ENCODE measurements around the gene PSMB8. TPM values are rescaled to one million over a fixed set of nuclear protein-coding genes. Genes with fewer than 3 reads are reported as not detected.

The PSMB8 gene
- polyA plus RNA-seq, 1 donor (not counting 4 experiments of a cell fraction or from before 2014, with no cell fraction given), result 63.4 TPM

DNA sequence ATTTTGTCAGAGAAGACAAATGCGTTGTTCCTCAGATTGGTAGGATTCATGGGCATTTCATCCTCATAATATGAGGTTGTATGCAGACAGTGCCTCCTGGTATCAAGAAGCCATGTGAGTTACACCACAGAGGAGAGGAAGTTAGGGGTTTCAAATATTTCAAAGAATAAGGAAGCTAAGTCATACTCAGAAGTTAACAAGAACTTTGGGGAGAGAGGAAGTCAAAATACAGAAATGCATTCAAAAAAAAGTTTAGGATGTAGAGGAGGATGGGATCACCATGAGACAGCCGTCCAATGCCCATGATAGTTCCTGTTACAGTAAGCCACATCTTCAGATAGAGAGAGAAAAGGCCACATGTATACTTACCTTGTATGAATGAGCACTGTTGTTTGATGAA, 49.3 kb downstream of the PSMB8 start:
- H3K79me2 ChIP-seq (ENCODE audit: control insufficient read depth, insufficient read depth, low read length), result no peaks in the 10 kb centered on the region
- H3K27ac ChIP-seq (ENCODE audit: control insufficient read depth, insufficient read depth, low read length), result no peak overlapping the region
- no peaks in the 10 kb centered on the region for H3K9me3 ChIP-seq (ENCODE audit: control insufficient read depth, low read depth, low read length)
- no peaks in the 10 kb centered on the region for H3K9me1 ChIP-seq (ENCODE audit: control insufficient read depth, extremely low read depth, insufficient read depth, low read length)
- no peaks in the 10 kb centered on the region for H3K36me3 ChIP-seq (ENCODE audit: control insufficient read depth in 2 of 2, extremely low read depth in 1 of 2, insufficient read depth in 2 of 2, low read length in 2 of 2)
- dilution Hi-C loops (cut with MboI; ENCODE audit: extremely low pct_ligation_motif_present, low sequenced_read_pairs), result no loop called here
- no peak for TF ChIP-seq EZH2 (IDR thresholded peaks at IDR 0.05; ENCODE audit: low read length)
- TF ChIP-seq, protein P1, sequence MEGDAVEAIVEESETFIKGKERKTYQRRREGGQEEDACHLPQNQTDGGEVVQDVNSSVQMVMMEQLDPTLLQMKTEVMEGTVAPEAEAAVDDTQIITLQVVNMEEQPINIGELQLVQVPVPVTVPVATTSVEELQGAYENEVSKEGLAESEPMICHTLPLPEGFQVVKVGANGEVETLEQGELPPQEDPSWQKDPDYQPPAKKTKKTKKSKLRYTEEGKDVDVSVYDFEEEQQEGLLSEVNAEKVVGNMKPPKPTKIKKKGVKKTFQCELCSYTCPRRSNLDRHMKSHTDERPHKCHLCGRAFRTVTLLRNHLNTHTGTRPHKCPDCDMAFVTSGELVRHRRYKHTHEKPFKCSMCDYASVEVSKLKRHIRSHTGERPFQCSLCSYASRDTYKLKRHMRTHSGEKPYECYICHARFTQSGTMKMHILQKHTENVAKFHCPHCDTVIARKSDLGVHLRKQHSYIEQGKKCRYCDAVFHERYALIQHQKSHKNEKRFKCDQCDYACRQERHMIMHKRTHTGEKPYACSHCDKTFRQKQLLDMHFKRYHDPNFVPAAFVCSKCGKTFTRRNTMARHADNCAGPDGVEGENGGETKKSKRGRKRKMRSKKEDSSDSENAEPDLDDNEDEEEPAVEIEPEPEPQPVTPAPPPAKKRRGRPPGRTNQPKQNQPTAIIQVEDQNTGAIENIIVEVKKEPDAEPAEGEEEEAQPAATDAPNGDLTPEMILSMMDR (optimal IDR thresholded peaks at IDR 0.05 in 1 of 3, IDR thresholded peaks at IDR 0.05 in 1 of 3, conservative IDR thresholded peaks at IDR 0.05 in 1 of 3; ENCODE audit: extremely low read depth in 1 of 3, insufficient read depth in 2 of 3, low read length in 3 of 3), result no peak
- DNase-seq (ENCODE audit: low read depth, low spot score) (no peak), FAIRE-seq (no peak)
- H4K20me1 ChIP-seq (ENCODE audit: control insufficient read depth, extremely low read depth, insufficient read depth, low read length), result no peaks in the 10 kb centered on the region
- H3K9ac ChIP-seq (ENCODE audit: control insufficient read depth, extremely low read depth, insufficient read depth, low read length), result no peak overlapping the region
- H2AFZ ChIP-seq (ENCODE audit: control insufficient read depth, low read length), result no peak overlapping the region
- peaks cover 16% of the 10 kb centered on the region for H3K4me1 ChIP-seq (ENCODE audit: control insufficient read depth, extremely low read depth, insufficient read depth, low read length)
- H3K27me3 ChIP-seq (ENCODE audit: control insufficient read depth, extremely low read depth, insufficient read depth, low read length), result peaks cover 9% of the 10 kb centered on the region
- no peak overlapping the region for H3K4me3 ChIP-seq (ENCODE audit: control insufficient read depth in 2 of 3, extremely low read depth in 1 of 3, insufficient read depth in 2 of 3, low read depth in 1 of 3, low read length in 3 of 3)
- no peak overlapping the region for H3K4me2 ChIP-seq (ENCODE audit: control insufficient read depth, extremely low read depth, insufficient read depth, low read depth, low read length)

DNA sequence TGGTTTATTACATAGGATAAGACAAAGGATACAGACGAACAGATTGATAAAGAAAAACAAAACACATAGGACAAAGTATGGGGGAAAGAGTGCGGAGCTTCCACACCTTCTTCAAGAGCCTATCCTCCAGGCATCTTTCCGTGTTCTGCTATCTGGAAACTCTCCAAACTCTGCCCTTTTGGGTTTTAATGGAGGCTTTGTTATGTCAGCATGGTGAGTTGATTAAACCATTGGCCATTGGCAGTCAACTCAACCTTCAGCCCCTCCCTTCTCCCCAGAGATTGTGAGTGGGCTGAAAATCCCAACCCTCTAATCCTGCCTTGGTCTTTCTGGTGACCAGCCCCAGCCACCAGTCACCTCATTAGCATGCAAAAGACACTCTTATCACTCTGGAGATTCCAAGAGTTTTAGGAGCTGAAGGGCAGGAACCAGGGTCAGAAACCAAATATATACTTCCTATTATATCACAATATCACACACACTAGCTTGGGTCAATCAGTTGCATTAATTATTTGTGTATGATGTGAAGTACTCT, 50.9 kb downstream of the PSMB8 start:
- no peak overlapping the region for H3K4me3 ChIP-seq (ENCODE audit: control insufficient read depth in 2 of 3, extremely low read depth in 1 of 3, insufficient read depth in 2 of 3, low read depth in 1 of 3, low read length in 3 of 3)
- H3K36me3 ChIP-seq (ENCODE audit: control insufficient read depth in 2 of 2, extremely low read depth in 1 of 2, insufficient read depth in 2 of 2, low read length in 2 of 2), result no peaks in the 10 kb centered on the region
- H3K4me2 ChIP-seq (ENCODE audit: control insufficient read depth, extremely low read depth, insufficient read depth, low read depth, low read length), result no peak overlapping the region
- no peaks in the 10 kb centered on the region for H4K20me1 ChIP-seq (ENCODE audit: control insufficient read depth, extremely low read depth, insufficient read depth, low read length)
- no peak overlapping the region for H3K27ac ChIP-seq (ENCODE audit: control insufficient read depth, insufficient read depth, low read length)
- no peaks in the 10 kb centered on the region for H3K9me1 ChIP-seq (ENCODE audit: control insufficient read depth, extremely low read depth, insufficient read depth, low read length)
- H3K79me2 ChIP-seq (ENCODE audit: control insufficient read depth, insufficient read depth, low read length), result no peaks in the 10 kb centered on the region
- FAIRE-seq (no peak), DNase-seq (ENCODE audit: low read depth, low spot score) (no peak)
- H3K4me1 ChIP-seq (ENCODE audit: control insufficient read depth, extremely low read depth, insufficient read depth, low read length), result peaks cover 16% of the 10 kb centered on the region
- peaks cover 9% of the 10 kb centered on the region for H3K27me3 ChIP-seq (ENCODE audit: control insufficient read depth, extremely low read depth, insufficient read depth, low read length)
- no peak overlapping the region for H3K9ac ChIP-seq (ENCODE audit: control insufficient read depth, extremely low read depth, insufficient read depth, low read length)
- dilution Hi-C loops (cut with MboI; ENCODE audit: extremely low pct_ligation_motif_present, low sequenced_read_pairs), result no loop called here
- no peaks in the 10 kb centered on the region for H3K9me3 ChIP-seq (ENCODE audit: control insufficient read depth, low read depth, low read length)
- H2AFZ ChIP-seq (ENCODE audit: control insufficient read depth, low read length), result no peak overlapping the region
- TF ChIP-seq, protein P1 (optimal IDR thresholded peaks at IDR 0.05 in 1 of 3, IDR thresholded peaks at IDR 0.05 in 1 of 3, conservative IDR thresholded peaks at IDR 0.05 in 1 of 3; ENCODE audit: extremely low read depth in 1 of 3, insufficient read depth in 2 of 3, low read length in 3 of 3), result no peak
- no peak for TF ChIP-seq EZH2 (IDR thresholded peaks at IDR 0.05; ENCODE audit: low read length)

Other genes starting within 250 kb of the PSMB8 start
- gene HLA-DQA1, start 206.6 kb downstream of the PSMB8 start, polyA plus RNA-seq, result 0.70 TPM in 1 of 3 replicates, not detected in the others
- 37.5 to 78.0 TPM (median 40.5 TPM) in 3 replicates for gene HLA-DQB1, start 177.4 kb downstream of the PSMB8 start, polyA plus RNA-seq
- gene HLA-DQA2, start 102.7 kb downstream of the PSMB8 start, polyA plus RNA-seq, result not detected in 3 replicates
- gene HLA-DQB2, start 80.5 kb downstream of the PSMB8 start, polyA plus RNA-seq, result not detected in 3 replicates
- gene HLA-DOB, start 27.0 kb downstream of the PSMB8 start, polyA plus RNA-seq, result 9.2 to 12.7 TPM (median 12.5 TPM) in 3 replicates
- gene TAP2, start 5.3 kb downstream of the PSMB8 start, polyA plus RNA-seq, result 24.5 to 50.7 TPM (median 32.6 TPM) in 3 replicates
- 56.1 to 81.7 TPM (median 61.4 TPM) in 3 replicates for gene TAP1, start 9.7 kb upstream of the PSMB8 start, polyA plus RNA-seq
- gene PSMB9, start 10.1 kb upstream of the PSMB8 start, polyA plus RNA-seq, result 21.3 to 29.0 TPM (median 25.4 TPM) in 3 replicates
- gene HLA-DMB, start 97.0 kb upstream of the PSMB8 start, polyA plus RNA-seq, result 0.13 TPM in 1 of 3 replicates, not detected in the others
- 1.9 to 4.5 TPM (median 2.6 TPM) in 3 replicates for gene HLA-DMA, start 109.0 kb upstream of the PSMB8 start, polyA plus RNA-seq
- 82.9 to 171 TPM (median 121 TPM) in 3 replicates for gene BRD2, start 124.5 kb upstream of the PSMB8 start, polyA plus RNA-seq
- 0.01 TPM in 1 of 3 replicates, not detected in the others for gene HLA-DOA, start 165.5 kb upstream of the PSMB8 start, polyA plus RNA-seq
- 0.09 to 0.61 TPM in 2 of 3 replicates, not detected in the other for gene HLA-DPA1, start 229.6 kb upstream of the PSMB8 start, polyA plus RNA-seq
- 0.13 to 0.26 TPM in 2 of 3 replicates, not detected in the other for gene HLA-DPB1, start 231.9 kb upstream of the PSMB8 start, polyA plus RNA-seq

All from keratinocyte (primary cell).